Measurements from ENCODE around the gene MEF2C. TPM values are rescaled to one million over a fixed set of nuclear protein-coding genes. Genes with fewer than 3 reads are reported as not detected.

MEF2C gene
- total and polyA plus RNA-seq, 2 of the 13 experiments (the other 11 are each of a cell fraction or from before 2014, with no cell fraction given), result 0.02 TPM; not detected in 1

DNA sequence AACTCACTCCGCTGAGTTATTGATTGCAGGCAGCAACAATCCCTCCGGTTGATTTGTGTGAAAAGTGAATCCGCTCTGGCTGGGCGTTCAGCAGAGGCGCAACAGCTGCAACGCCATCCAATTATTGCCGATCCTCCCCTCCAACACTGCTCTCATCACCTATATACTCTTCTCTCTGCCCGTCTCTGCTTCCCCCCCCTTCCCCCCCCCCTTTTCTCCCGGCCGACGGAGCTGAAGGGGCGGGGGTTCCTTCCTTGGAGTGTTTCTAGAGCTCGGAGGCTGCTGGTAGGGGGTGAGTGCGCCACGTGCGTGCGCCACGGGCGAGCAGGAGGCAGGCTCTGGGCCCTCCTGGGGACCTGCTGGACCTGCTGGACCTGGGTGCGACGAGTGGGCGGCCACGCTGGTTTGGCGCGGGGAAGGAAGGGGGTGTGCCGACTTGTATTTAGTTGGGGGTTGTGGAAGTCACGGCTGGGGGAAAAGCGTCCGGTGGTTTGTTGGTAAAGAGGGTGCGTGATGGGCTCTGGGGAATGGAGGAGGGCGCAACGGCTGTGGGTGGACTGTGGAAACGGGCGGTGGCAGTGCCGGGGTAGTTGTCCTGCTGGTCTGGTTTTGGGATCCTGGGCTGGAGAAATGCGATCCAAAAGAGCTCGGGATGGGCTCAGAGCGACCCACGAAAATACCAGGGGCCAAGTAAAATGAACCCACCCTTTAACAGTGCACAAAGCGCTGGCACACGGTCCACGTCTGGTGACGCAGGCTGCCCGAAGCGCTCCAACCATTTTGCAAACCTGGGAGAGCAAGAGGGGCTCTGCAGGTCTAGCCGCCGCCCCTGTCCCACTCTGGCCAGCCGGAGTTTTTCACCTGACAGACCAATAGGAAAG is 6.4 kb upstream of the MEF2C start:
- no peak for FAIRE-seq
- ATAC-seq, result no peak
- Histone ChIP-seq H3K27ac (ENCODE audit: extremely low read length, insufficient read depth, low read length) (no peak overlapping the region), H3K4me1 (ENCODE audit: insufficient read depth, low read length) (no peaks in the 10 kb centered on the region), H4K20me1 (ENCODE audit: insufficient read depth, low read length) (no peaks in the 10 kb centered on the region), H3K79me2 (ENCODE audit: insufficient read depth, low read length) (no peaks in the 10 kb centered on the region), H3K4me2 (ENCODE audit: low read depth, low read length) (no peak overlapping the region), H3K9ac (ENCODE audit: insufficient read depth, low read depth, low read length) (no peak overlapping the region), H3K4me3 (replicated peaks in 1 of 3; ENCODE audit: insufficient read depth in 1 of 3, low read depth in 2 of 3, low read length in 3 of 3) (no peak overlapping the region), H2AFZ (ENCODE audit: low read length) (no peak overlapping the region), H3K36me3 (replicated peaks in 1 of 2; ENCODE audit: control insufficient read depth in 1 of 2, insufficient read depth in 2 of 2, low read length in 2 of 2) (no peaks in the 10 kb centered on the region), H3K27me3 (ENCODE audit: control insufficient read depth in 1 of 2, insufficient read depth in 2 of 2, low read length in 2 of 2) (peaks cover 0 to 6% of the 10 kb centered on the region in 2 experiments; a peak in 2 of 5 replicates), H3K9me3 (ENCODE audit: low read length) (no peaks in the 10 kb centered on the region)
- intact Hi-C loops (cut with micrococcal nuclease; ENCODE audit: unreplicated experiment) (no loop called here), in situ Hi-C loops (cut with HindIII; ENCODE audit: extremely low pct_ligation_motif_present, low pct_unique_long_range_greater_than_20kb) (no loop called here)
- no TSS peak for BruUV-seq (replicated peaks)
- no peak for TF ChIP-seq GATAD1 (CRISPR knock-in tag; IDR thresholded peaks at IDR 0.05)
- no peak for TF ChIP-seq XRCC5 (optimal IDR thresholded peaks at IDR 0.05; ENCODE audit: low read length)
- no peak for TF ChIP-seq HMGA1 (CRISPR knock-in tag; conservative IDR thresholded peaks at IDR 0.05)
- ChIA-PET CTCF (ENCODE audit: low intra/inter-chr PET ratio, low total read pairs) (no interaction called here), POLR2A (no interaction called here)
- DNase-seq (ENCODE audit: low spot score), result no peak
- WGBS (ENCODE audit: low lambda C conversion rate), result 20% methylated on average over 28 of the region's 48 CpGs

GRCh38 chr5:88888848-88889188 is 5.8 kb upstream of the MEF2C start:
- Histone ChIP-seq H3K79me2 (ENCODE audit: insufficient read depth, low read length) (no peaks in the 10 kb centered on the region), H3K4me2 (ENCODE audit: low read depth, low read length) (no peak overlapping the region), H3K36me3 (replicated peaks in 1 of 2; ENCODE audit: control insufficient read depth in 1 of 2, insufficient read depth in 2 of 2, low read length in 2 of 2) (no peaks in the 10 kb centered on the region), H3K27ac (ENCODE audit: extremely low read length, insufficient read depth, low read length) (no peak overlapping the region), H2AFZ (ENCODE audit: low read length) (no peak overlapping the region), H3K4me3 (replicated peaks in 1 of 3; ENCODE audit: insufficient read depth in 1 of 3, low read depth in 2 of 3, low read length in 3 of 3) (no peak overlapping the region), H3K4me1 (ENCODE audit: insufficient read depth, low read length) (0 out of 2 replicates have a peak, but pooled peaks cover 3% of the 10 kb centered on the region), H3K27me3 (ENCODE audit: control insufficient read depth in 1 of 2, insufficient read depth in 2 of 2, low read length in 2 of 2) (peaks cover 0 to 12% of the 10 kb centered on the region in 2 experiments; a peak in 3 of 5 replicates), H3K9ac (ENCODE audit: insufficient read depth, low read depth, low read length) (no peak overlapping the region), H3K9me3 (ENCODE audit: low read length) (no peaks in the 10 kb centered on the region), H4K20me1 (ENCODE audit: insufficient read depth, low read length) (no peaks in the 10 kb centered on the region)
- CTCF ChIA-PET (ENCODE audit: low intra/inter-chr PET ratio, low total read pairs), result no interaction called here
- ATAC-seq (no peak), DNase-seq (ENCODE audit: low spot score) (no peak), FAIRE-seq (no peak)
- intact Hi-C loops (cut with micrococcal nuclease; ENCODE audit: unreplicated experiment), result no loop called here
- in situ Hi-C loops (cut with HindIII; ENCODE audit: extremely low pct_ligation_motif_present, low pct_unique_long_range_greater_than_20kb), result no loop called here
- WGBS (ENCODE audit: low lambda C conversion rate), result 28% methylated on average over 9 of the region's 9 CpGs
- TF ChIP-seq SOX13 (IDR thresholded peaks at IDR 0.05), result no peak
- TF ChIP-seq SOX13 (CRISPR knock-in tag; conservative IDR thresholded peaks at IDR 0.05 in 1 of 2, IDR thresholded peaks at IDR 0.05 in 1 of 2), result no peak
- no peak for TF ChIP-seq JUND (CRISPR knock-in tag; IDR thresholded peaks at IDR 0.05)
- TF ChIP-seq ZBTB14 (CRISPR knock-in tag; IDR thresholded peaks at IDR 0.05), result no peak
- POLR2A ChIA-PET, result no interaction called here
- no TSS peak for BruUV-seq (replicated peaks)
